ENCODE measurements around the gene ANKRD11. TPM values are rescaled to one million over a fixed set of nuclear protein-coding genes. Genes with fewer than 3 reads are reported as not detected.

Gene ANKRD11
- total RNA-seq, 1 donor from 2014 or later = 178 TPM

- Mint-ChIP-seq H3K36me3 (ENCODE audit: insufficient read depth) (peaks cover 23% of the 10 kb centered on the region), H3K27ac (no peak overlapping the region)
- TF ChIP-seq CTCF (IDR thresholded peaks at IDR 0.05; ENCODE audit: unreplicated experiment) = no peak
Observed at GRCh38 chr16:89273741-89274472, 216.5 kb downstream of the ANKRD11 start.

DNA sequence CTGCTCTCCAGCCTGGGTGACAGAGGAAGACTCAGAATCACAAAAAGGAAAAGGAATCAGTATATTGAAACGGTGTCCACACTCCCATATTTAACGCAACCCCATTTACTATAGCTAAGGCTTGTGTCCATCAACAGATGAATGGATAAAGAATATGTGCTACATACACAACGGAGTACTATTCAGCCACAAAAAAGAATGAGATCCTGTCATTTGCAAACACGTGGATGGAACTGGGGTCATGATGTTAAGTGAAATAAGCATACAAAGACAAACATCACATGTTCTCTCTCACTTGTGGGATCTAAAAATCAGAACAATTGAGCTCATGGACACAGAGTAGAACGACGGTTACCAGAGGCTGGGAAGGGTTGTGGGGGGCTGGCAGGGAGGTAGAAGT lies 217.7 kb downstream of the ANKRD11 start:
- no peak overlapping the region for H3K27ac Mint-ChIP-seq
- H3K4me3 Mint-ChIP-seq (ENCODE audit: low read depth) = no peak overlapping the region
- H3K27me3 Mint-ChIP-seq = no peaks in the 10 kb centered on the region
- no peaks in the 10 kb centered on the region for H3K4me1 Mint-ChIP-seq (ENCODE audit: low read depth)
- TF ChIP-seq CTCF (IDR thresholded peaks at IDR 0.05; ENCODE audit: unreplicated experiment) = no peak
- no peak for DNase-seq (ENCODE audit: low spot score, unreplicated experiment)
- H3K36me3 Mint-ChIP-seq (ENCODE audit: insufficient read depth) = peaks cover 21% of the 10 kb centered on the region
- no peaks in the 10 kb centered on the region for H3K9me3 Mint-ChIP-seq (ENCODE audit: low read depth)

More at GRCh38 chr16:89273741-89274472, 216.5 kb downstream of the ANKRD11 start:
- Mint-ChIP-seq H3K27me3 (no peaks in the 10 kb centered on the region), H3K9me3 (ENCODE audit: low read depth) (no peaks in the 10 kb centered on the region), H3K4me1 (ENCODE audit: low read depth) (no peaks in the 10 kb centered on the region), H3K4me3 (ENCODE audit: low read depth) (no peak overlapping the region)
- DNase-seq (ENCODE audit: low spot score, unreplicated experiment) = no peak

GRCh38 chr16:89270666-89271345 lies 219.6 kb downstream of the ANKRD11 start:
- no peak for TF ChIP-seq CTCF (IDR thresholded peaks at IDR 0.05; ENCODE audit: unreplicated experiment)
- H3K27me3 Mint-ChIP-seq = no peaks in the 10 kb centered on the region
- no peaks in the 10 kb centered on the region for H3K4me1 Mint-ChIP-seq (ENCODE audit: low read depth)
- DNase-seq (ENCODE audit: low spot score, unreplicated experiment) = no peak
- H3K4me3 Mint-ChIP-seq (ENCODE audit: low read depth) = no peak overlapping the region
- no peaks in the 10 kb centered on the region for H3K9me3 Mint-ChIP-seq (ENCODE audit: low read depth)
- peaks cover 24% of the 10 kb centered on the region for H3K36me3 Mint-ChIP-seq (ENCODE audit: insufficient read depth)
- no peak overlapping the region for H3K27ac Mint-ChIP-seq

- no peak overlapping the region for H3K4me3 Mint-ChIP-seq (ENCODE audit: low read depth)
- peaks cover 24% of the 10 kb centered on the region for H3K36me3 Mint-ChIP-seq (ENCODE audit: insufficient read depth)
- no peak for DNase-seq (ENCODE audit: low spot score, unreplicated experiment)
- H3K27me3 Mint-ChIP-seq = no peaks in the 10 kb centered on the region
- H3K9me3 Mint-ChIP-seq (ENCODE audit: low read depth) = no peaks in the 10 kb centered on the region
- no peak for TF ChIP-seq CTCF (IDR thresholded peaks at IDR 0.05; ENCODE audit: unreplicated experiment)
- no peaks in the 10 kb centered on the region for H3K4me1 Mint-ChIP-seq (ENCODE audit: low read depth)
- no peak overlapping the region for H3K27ac Mint-ChIP-seq
Observed at GRCh38 chr16:89269805-89270665, 220.3 kb downstream of the ANKRD11 start.

Data from progenitor cell of endocrine pancreas (in vitro differentiated cells).